GM11168 (cell line): ENCODE data around the gene CKB.
"Not testable (repeated sequence)": the region's sequence is repeated elsewhere in the genome, so short reads cannot be mapped to it uniquely, and the experiment has no call there.

Source experiments
- in situ Hi-C: fragments of 300-500 bp; cut with MboI; formaldehyde crosslinking; loops from one replicate; pipeline ENCODE4 v1.12.0; 2022; ENCODE audit warnings: low sequenced_read_pairs; ENCODE audit not compliant: unreplicated experiment

CKB gene

DNA sequence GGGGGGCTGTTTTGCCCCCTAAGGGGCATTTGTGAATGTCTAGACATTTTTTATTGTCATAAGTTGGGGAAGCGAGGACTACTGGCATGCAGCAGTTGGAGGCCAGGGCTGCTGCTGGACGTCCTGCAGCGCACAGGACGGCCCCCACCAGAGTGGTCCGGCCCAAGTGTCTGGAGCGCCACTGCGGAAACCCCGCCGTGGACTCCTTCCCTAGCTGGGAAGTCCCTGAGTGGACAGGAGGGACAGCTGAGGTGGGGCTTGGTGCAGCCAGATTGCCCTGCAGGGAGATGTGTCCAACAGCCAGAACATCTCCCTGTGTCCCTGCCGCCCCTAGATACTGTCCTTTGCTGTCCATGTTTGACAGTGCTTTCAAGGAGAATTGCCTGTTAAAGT, 5.5 kb downstream of the CKB start:
- in situ Hi-C loops = no loop called here

DNA sequence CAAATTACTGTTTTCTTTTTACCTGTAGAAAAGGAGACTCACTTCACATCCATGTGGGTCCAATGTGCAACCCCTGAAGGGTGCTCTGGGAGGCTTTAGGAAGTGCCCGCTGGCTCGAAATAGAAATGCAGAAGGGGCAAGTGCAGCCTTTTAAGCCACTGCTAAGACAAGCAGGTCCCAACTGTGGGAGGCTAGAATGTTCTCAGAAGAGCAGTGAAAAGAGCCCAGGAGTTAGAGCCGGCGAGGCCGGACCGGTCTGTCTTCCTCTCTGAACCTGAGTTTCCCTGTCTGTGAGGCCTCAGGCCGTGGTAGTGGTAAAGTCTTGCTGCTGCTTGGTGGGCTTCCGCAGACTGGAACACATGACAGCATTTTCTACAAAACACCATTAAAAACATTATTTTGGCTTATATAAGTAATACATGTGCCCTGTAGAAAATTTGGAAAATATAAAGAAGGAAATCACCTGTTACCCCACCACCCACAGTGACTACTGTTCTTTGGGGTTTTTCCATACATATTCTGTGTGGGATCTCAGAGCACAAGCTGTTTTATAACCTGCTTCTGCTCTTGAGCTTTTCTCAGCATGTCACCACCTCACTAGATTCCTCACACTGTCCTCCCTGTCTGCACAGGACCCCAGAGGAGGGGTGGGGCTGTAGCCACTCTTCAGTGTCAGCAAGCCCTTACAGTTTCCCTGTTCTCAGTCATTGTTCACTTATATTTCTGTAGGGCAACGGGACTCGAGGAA, 6.0 kb downstream of the CKB start:
- in situ Hi-C loops = no loop called here

DNA sequence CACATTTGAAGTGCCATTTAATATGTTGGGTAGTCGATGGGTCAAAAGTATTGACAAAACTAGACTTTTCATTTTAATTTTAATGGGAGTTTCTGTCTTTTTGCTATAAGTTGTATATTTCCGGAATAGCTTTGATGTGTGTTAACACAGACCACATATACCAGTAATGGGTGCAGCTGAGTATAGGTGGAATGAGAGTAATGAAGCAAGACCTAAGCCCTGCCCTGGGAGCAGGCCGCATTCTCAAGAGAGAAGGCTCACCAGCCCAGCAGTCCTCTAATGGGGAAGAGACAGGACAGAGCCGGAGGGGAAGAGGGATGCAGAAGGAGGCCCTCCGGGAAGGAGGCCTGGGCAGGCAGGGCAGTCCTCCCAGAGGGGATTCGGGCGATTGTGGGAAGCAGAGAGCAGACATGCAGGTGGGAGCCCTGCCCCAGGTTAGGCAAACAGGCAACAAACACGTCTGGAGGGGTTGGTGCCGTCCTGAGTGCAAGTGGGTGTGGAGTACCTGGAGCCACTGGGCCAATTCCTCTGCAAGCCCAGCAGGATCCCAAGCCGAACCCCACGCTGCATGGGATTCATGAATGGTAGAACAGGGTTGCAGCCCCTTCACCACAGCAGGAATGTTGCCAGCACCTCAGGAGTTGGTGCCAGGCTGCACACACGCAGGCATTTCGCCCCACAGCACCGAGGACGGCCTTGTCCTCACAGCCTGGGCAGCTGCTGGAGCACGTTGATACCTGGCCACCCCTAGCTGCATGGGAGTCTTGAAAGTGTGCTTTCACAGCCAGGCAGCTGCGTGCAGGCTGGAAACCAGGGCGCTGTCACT, 7.8 kb downstream of the CKB start:
- in situ Hi-C loops = no loop called here

DNA sequence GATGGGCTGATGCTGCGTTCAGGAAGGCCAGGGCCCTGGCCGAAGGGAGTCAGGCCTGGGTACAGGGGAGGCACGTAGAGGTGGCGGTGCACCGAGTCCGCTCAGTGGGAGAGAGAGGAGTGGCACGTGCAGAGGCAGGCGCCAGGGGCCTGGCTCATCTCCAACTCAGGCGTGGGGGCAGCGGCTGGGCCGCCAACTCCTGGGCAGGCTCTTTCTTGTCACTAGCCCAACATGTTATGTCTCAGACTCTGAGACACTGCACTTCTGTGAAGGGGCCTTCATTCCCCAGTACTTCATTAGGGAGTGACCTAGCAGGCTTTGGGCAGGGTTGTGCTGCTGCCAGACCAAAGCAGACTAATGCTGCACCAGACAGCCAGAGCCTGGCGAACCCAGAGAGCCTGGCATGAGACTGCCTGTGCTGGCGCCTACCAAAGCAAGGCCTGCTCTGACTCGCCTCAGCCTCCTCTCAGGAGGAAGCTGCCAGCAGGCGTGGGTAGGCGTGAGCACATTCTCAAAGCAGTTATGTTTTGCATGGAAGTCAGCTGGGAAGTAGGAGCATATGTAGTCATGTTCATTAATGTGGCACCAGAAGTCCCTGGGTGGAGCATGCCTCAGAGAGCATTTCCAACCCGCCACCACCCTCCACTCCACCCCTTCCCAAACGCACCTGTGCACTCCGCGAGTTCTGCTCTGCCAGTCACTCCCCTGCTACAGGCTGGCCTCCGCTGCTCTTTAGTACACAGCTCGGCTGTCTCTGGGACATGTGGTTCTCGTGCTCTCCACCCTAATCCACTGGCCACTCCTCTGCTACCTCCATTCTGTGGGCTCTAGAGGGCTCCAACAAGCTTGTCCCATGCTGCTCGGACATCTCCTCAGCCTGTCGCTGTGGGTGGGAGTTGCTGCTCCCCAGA, 9.7 kb downstream of the CKB start:
- in situ Hi-C loops = no loop called here

DNA sequence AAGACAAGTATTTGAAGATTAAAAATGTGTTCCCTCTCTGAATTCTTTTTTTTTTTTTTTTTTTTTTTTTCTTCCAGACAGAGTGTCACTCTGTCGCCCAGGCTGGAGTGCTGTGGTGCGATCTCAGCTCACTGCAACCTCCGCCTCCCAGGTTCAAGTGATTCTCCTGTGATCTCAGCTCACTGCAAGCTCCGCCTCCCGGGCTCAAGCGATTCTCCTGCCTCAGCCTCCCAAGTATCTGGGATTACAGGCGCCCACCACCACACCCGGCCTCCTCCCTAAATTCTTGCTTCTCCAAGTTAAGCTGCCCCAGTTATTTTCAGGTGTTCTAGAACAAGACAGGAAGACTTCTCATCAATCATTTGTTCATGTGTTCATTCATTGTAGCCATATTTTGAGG, 10.4 kb downstream of the CKB start:
- in situ Hi-C loops = not testable (repeated sequence)

DNA sequence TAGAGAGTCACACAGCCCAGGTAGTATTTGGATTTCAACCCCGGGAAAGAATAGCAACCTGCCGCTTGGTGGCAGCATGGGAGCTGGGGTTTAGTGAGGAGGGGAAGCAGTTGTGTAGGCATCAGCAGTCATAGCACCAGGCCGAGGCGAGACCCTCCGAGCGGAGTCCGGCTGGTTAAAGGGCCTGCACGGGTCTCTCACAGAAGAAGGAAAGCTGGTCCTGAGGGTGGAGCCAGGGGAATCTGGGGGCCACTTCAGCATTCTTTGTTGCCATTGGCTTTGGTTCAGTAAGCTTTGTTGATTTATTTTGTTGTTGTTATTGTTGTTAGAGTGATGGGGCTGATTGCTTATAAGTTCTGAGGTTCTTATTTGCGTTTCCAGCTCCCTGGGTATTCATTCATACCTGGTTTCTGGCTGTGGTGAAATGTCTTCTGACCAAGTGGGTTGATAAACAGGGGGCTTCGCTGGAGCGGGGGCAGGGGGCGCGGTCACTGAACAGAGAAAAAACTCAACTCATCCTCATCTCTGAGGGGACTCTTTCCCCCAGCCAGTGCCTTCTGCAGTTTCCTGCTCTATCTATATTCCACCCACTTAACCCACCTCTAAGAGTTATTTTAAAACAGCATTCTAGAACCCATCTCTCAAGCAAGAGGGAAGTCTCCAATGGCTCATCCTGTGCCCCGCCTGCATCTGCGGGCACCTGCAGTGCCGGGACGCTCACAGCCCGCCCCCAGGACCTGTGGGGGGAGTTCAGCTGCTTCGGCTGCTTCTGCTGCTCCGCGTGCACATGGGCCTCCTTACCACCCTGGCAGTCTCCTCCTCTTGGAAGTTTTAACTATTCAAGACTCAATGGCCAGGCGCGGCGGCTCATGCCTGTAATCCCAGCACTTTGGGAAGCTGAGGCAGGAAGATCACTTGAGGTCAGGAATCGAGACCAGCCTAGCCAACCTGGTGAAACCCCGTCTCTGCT, 11.6 kb downstream of the CKB start:
- in situ Hi-C loops = no loop called here

DNA sequence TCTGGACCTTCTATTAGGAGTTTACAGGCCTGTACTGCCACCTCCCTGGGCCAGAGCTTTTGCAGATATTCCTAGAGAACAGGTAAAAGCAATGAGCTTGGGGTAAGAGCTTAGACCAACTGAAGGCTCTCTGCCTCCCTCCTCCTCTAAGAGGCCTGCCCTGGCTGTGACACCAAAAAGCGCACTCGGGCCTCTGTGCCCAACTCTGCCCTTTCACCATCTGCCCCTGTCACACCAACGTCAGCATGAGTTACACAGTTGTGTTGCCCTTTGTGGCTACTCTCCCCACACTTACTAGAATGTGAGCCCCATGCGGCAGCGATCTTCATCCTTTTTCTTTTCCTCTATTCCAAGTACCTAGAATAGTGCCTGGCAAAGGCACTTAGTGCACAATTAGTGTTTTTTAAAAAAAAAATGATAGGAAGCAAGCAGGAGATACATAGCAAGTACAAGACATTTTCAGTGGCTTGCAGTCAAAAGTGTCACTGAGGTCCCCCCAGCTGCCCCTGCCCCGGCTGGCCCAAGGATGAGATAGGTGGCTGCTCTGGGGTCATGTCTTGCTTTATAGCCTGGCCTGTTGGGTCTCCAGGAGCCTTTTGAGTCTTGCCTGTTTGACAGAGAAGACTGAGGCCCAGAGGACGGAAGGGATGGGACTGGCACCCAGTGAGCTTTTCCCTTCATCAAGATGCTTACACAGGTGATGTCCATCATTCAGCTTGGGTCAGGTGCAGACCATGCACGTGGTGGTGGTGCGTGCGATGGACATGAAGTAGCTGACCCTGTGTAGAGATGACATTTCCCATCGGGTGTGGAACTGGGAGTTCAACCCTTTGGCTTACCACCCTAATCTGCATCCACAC, 12.5 kb downstream of the CKB start:
- in situ Hi-C loops = no loop called here

DNA sequence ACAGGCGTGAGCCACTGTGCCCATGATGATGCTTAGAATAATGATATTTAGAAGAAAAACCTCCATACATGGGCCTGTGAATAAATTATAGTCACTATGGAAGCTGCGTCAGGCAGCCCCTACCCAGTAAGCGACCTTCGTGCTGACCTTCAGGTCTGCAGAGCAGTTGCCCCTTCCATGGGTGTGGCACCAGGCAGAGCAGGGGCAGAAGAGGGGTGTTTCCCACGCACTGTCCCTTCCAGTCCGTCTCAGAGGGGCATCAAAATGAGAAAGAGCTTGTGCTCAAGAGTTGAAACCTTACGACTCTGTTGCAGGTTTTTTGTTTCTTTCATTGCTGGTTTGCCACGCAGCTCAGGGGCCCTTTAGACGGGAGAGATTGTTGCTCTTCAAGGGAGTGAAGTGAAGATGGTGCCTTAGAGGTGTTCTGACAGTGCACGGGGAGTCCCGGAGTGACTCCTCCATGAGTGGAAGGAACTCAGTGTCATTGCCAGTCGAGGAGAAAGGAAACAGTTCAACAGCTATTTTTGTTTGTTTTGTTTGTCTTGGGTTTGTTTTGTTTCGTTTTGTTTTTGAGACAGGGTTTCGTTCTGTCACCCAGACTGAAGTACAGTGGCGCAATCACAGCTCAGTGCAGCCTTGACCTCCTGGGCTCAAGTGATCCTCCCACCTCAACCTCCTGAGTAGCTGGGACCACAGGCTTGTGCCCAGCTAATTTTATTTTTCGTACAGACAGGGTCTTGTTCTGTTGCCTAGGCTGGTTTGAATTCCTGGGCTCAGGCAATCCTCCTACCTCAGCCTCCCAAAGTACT, 13.9 kb downstream of the CKB start:
- in situ Hi-C loops = no loop called here

DNA sequence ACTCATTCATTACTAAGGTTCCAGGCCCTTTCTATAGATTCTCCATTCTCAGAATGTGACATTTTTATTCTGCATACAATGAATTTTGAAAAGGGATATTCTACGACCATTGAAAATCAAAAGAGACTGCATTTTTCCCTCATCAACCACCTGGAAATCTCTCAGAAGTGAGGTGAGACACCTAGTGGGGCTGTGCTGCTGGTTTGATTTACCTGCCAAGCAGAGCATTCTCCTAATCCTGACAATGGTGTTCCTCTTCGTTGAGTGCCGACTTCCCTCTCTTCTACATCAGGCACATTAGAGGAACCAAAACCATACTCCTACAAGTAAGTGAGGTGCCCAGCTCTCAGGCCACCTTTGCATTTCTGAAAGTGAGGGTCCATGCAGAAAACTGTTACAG, 14.9 kb downstream of the CKB start:
- in situ Hi-C loops = no loop called here

DNA sequence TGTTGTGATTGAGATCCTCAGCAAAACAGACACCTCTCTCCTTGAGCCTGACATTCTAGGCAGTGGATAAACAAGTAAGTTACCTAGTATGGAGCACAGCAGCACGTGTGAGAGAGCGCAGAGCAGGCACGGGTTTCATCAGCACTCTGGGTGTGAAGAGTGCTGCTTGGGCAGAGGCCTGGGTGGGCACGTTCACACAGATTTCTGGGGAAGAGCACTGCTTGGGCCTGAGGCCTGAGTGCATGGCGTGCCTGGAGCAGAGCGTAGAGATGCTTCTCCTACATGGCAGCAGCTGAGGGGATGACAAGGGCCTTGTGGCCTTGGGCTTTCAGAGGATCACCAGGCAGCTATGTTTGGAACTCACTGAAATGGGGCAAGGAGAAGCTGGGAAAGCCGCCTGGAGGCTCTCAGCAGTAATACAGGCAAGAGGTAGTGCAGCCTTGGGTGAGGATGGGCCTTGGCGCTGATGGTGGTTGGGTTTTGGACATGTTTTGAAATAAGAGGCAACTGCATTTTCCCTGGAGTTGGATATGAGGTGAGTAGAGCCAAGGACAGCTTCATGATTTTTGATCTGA, 17.6 kb downstream of the CKB start:
- in situ Hi-C loops = no loop called here

DNA sequence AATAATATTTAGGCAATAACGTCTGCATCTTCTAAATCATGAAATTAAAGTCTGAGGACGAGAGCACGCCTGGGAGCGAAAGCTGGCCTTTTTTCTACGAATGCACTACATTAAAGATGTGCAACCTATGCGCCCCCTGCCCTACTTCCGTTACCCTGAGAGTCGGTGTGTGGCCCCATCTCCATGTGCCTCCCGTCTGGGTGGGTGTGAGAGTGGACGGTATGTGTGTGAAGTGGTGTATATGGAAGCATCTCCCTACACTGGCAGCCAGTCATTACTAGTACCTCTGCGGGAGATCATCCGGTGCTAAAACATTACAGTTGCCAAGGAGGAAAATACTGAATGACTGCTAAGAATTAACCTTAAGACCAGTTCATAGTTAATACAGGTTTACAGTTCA, 19.3 kb downstream of the CKB start:
- in situ Hi-C loops = no loop called here

DNA sequence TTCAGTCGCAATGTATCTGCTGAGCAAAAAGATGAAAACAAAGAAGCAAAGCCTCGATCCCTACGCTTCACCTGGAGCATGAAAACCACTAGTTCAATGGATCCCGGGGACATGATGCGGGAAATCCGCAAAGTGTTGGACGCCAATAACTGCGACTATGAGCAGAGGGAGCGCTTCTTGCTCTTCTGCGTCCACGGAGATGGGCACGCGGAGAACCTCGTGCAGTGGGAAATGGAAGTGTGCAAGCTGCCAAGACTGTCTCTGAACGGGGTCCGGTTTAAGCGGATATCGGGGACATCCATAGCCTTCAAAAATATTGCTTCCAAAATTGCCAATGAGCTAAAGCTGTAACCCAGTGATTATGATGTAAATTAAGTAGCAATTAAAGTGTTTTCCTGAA, 19.8 kb downstream of the CKB start:
- in situ Hi-C loops = no loop called here

DNA sequence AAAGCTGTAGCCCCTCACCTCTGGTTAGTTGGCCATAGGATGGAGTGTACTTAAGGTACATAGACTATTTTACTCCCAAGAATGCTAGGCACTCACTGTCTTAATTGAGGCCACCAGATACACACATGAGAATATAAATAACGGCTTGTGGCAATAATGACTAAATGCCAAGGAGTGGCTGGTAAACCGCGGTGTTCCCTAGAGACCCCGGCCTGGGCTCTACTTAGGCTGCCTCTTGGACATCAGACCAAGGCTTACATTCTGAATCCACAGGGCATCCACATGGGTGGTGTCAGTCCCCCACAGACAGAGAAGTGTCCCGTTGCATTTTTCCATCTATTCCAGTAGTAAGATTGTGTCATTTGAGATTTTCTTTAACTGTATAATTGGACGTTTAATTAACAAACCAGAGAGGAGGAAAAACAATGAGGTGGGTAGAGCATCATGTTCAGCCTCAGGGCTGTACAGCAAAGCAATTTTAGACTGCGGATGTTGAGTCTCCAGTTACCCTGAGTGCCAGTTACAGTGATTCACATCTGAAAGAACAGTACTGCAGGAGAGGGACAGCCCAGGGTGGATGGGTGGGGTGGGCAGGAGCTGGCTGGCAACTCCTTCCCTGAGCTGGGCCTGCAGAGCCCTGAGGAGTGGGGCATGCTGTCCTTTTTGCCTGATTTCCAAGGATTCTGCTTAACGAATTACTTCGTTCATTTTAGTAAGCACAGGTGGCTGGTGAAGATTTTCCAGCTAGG, 20.5 kb downstream of the CKB start:
- in situ Hi-C loops = no loop called here

DNA sequence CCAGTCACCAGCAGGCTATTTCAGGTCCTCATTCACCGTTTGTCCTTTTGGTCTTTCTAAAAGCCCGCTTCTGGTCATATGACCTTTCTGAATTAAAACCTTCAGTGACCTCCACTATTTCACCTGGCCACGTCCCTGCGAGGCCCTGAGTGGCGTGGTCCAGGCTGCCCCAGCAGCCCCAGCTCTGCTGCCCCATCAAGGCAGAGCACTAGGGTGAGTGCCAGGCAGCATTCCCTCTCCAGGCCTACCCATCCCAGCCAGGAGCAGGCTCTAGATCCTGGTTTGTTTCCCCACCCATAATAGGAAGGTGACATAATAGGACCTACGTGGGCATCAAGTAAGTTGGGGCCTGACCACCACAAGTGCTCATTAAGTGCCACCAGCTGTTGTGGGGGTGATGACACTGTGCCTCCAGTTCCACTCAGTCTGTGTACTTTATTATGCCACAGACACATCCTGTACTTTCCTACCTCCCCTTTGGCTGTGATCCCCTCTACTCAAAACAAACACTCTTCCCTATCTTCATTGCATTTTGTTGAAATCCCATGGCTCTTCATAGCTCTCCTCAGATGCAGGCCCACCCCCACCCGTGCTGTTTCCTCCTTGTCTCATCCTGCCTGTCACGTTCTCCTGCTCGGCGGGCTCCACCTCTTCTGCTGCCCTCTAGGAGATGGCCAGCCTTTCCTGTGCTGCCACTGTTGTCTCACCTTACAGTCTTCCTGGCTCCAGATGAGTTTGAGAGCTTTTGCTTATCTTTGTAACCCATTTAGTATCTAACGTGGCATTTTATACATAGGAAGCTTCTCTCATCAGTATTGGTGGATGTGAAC, 21.4 kb downstream of the CKB start:
- in situ Hi-C loops = no loop called here

DNA sequence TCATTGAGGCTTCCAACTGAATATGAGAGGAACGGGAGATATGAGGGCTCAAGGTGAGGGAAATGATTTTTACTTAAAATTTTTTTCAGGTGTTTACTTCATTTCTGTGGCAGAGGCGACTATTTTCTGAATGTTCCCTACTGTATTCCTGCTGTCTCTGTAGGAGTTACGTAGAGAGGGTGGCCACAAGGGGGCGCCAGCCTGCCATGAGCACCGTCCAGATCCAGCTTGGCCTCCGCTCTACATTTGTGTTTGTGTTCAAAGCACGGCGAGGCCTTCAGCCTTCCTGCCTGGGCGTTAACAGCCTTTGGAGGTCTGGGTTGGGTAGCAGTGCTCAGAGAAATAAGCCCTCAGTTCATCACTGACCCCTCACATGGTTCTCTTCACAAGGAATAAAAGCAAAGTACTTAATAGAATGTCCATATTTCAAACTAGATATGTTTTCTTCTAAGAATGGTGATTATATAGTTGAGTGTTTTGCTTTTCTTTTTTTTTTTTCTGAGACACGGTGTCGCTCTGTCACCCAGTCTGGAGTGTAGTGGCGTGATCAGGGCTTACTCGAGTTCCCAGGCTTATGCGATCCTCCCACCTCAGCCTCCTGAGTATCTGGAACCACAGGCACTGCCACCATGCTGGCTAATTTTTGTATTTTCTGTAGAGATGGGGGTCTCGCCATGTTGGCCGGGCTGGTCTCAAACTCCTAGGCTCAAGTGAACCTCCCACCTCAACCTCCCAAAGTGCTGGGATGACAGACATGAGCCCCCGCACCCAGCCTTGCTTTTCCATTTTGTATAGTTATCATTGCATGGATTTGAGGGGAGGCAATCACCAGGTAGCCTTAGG, 22.3 kb downstream of the CKB start:
- in situ Hi-C loops = no loop called here
